Activated B cell treated with CpG ODN at 0.5 μM for 24 hours (primary cell): ENCODE results near the gene OCIAD2. TPM values are rescaled to one million over a fixed set of nuclear protein-coding genes. Genes with fewer than 3 reads are reported as not detected.
"Not testable (repeated sequence)": the region's sequence is repeated elsewhere in the genome, so short reads cannot be mapped to it uniquely, and the experiment has no call there.

ENCODE experiments used
- ATAC-seq: fragments of 200-7000 bp; cut with Tn5 transposase; one replicate; pipeline ENCODE4 v1.10.0; 2021; ENCODE audit warnings: low read depth, mild to moderate bottlenecking, moderate library complexity
- CTCF ChIA-PET: fragments of 350-600 bp; sonication (Branson Sonifier 250); formaldehyde crosslinking; loops from one replicate; lab custom pipeline; 2021; ENCODE audit warnings: antibody characterized with exemption; lab: Charles Lee
- POLR2A ChIA-PET: fragments of 350-600 bp; sonication (Branson Sonifier 250); formaldehyde crosslinking; loops from one replicate; lab custom pipeline; 2021; ENCODE audit warnings: antibody characterized with exemption; lab: Charles Lee
- DNase-seq: peaks from one replicate; pipeline ENCODE4 v3.0.0; 2022
- H3K27ac Mint-ChIP-seq: one replicate; pipeline ENCODE4 v1.8.0; 2020; ENCODE audit warnings: mixed read lengths
- H3K27me3 Mint-ChIP-seq: one replicate; pipeline ENCODE4 v1.8.0; 2021; ENCODE audit warnings: mixed read lengths
- H3K36me3 Mint-ChIP-seq: one replicate; pipeline ENCODE4 v1.8.0; 2021; ENCODE audit warnings: low read depth, mixed read lengths
- H3K4me1 Mint-ChIP-seq: one replicate; pipeline ENCODE4 v1.8.0; 2021; ENCODE audit warnings: mixed read lengths
- H3K4me3 Mint-ChIP-seq: one replicate; pipeline ENCODE4 v1.8.0; 2020; ENCODE audit warnings: mild to moderate bottlenecking, mixed read lengths
- H3K9me3 Mint-ChIP-seq: one replicate; pipeline ENCODE4 v1.8.0; 2020; ENCODE audit warnings: mixed read lengths
- CTCF ChIP-seq: fragments of 200-600 bp; IDR thresholded peaks from one replicate; pipeline ENCODE4 v1.8.0; 2022; ENCODE audit warnings: antibody characterized with exemption, mild to moderate bottlenecking
- intact Hi-C: fragments of 100-400 bp; cut with micrococcal nuclease; formaldehyde crosslinking; loops from one replicate; pipeline ENCODE4 v1.15.1; 2024
- total RNA-seq: library from RNA; stranded (reverse); gene quantifications from 2 replicates; pipeline ENCODE4 v1.2.3, GENCODE V29; 2022

The OCIAD2 gene
- total RNA-seq, 1 donor from 2014 or later = 38.3 TPM

- no peak overlapping the region for H3K27ac Mint-ChIP-seq
- ChIA-PET CTCF (no interaction called here), POLR2A (no interaction called here)
- peaks cover 4% of the 10 kb centered on the region for H3K27me3 Mint-ChIP-seq
- H3K4me1 Mint-ChIP-seq = no peaks in the 10 kb centered on the region
- H3K36me3 Mint-ChIP-seq = no peaks in the 10 kb centered on the region
- DNase-seq (no peak), ATAC-seq (no peak)
- no peak for TF ChIP-seq CTCF
- H3K9me3 Mint-ChIP-seq = peaks cover under 1% of the 10 kb centered on the region
- no peak overlapping the region for H3K4me3 Mint-ChIP-seq
- intact Hi-C loops = no loop called here
These were observed 17.8 kb upstream of the OCIAD2 start for GRCh38 chr4:48924416-48924815.

- H3K27me3 Mint-ChIP-seq, POLR2A ChIA-PET, CTCF ChIA-PET, H3K4me1 Mint-ChIP-seq, H3K27ac Mint-ChIP-seq, H3K9me3 Mint-ChIP-seq, H3K36me3 Mint-ChIP-seq, ATAC-seq, DNase-seq, H3K4me3 Mint-ChIP-seq, intact Hi-C loops: not testable (repeated sequence)
These were observed 16.5 kb upstream of the OCIAD2 start for GRCh38 chr4:48923065-48923464.

DNA sequence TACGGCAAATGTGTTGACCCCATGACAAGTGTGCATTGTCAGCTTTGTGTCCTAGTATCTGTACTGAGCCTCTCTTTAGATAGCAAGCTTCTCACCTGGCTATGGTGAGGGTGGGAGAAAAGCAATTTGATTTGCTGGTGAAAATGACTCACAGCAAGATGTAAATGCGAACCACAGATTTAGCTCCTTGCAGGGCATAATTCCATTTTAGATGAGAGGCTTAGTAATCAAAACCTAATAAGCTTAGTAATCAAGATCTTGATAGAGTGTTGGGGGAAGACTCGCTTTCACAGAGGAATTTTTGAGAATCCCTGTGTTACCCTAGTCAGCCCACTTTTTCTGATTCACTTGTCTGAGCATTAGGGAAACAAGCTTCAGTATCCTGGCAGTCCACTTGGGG lies 7.7 kb upstream of the OCIAD2 start:
- POLR2A ChIA-PET = no interaction called here
- CTCF ChIA-PET = no interaction called here
- no peak for TF ChIP-seq CTCF
- Mint-ChIP-seq H3K4me3 (no peak overlapping the region), H3K9me3 (no peaks in the 10 kb centered on the region), H3K27ac (no peak overlapping the region), H3K4me1 (no peaks in the 10 kb centered on the region), H3K36me3 (no peaks in the 10 kb centered on the region), H3K27me3 (no peaks in the 10 kb centered on the region)
- intact Hi-C loops = no loop called here
- ATAC-seq = no peak
- DNase-seq = no peak

- no peaks in the 10 kb centered on the region for H3K9me3 Mint-ChIP-seq
- DNase-seq (no peak), ATAC-seq (no peak)
- H3K36me3 Mint-ChIP-seq = no peaks in the 10 kb centered on the region
- ChIA-PET CTCF (no interaction called here), POLR2A (interaction anchor here (0.7 kb wide), 1 partner anchor 132 kb away, joined by 5 read pairs; no protein-coding TSS in a partner anchor)
- H3K4me3 Mint-ChIP-seq = no peak overlapping the region
- H3K4me1 Mint-ChIP-seq = peaks cover 1% of the 10 kb centered on the region
- H3K27ac Mint-ChIP-seq = no peak overlapping the region
- no peak for TF ChIP-seq CTCF
- intact Hi-C loops = no loop called here
- H3K27me3 Mint-ChIP-seq = no peaks in the 10 kb centered on the region
These were observed 6.8 kb upstream of the OCIAD2 start for GRCh38 chr4:48913346-48913745.

- H3K27ac Mint-ChIP-seq = no peak overlapping the region
- peaks cover 2% of the 10 kb centered on the region for H3K4me1 Mint-ChIP-seq
- no peaks in the 10 kb centered on the region for H3K36me3 Mint-ChIP-seq
- intact Hi-C loops = no loop called here
- ATAC-seq (no peak), DNase-seq (no peak)
- no peaks in the 10 kb centered on the region for H3K9me3 Mint-ChIP-seq
- ChIA-PET CTCF (no interaction called here), POLR2A (no interaction called here)
- TF ChIP-seq CTCF = no peak
- H3K27me3 Mint-ChIP-seq = no peaks in the 10 kb centered on the region
- H3K4me3 Mint-ChIP-seq = no peak overlapping the region
These were observed 5.8 kb upstream of the OCIAD2 start for GRCh38 chr4:48912349-48912748.

DNA sequence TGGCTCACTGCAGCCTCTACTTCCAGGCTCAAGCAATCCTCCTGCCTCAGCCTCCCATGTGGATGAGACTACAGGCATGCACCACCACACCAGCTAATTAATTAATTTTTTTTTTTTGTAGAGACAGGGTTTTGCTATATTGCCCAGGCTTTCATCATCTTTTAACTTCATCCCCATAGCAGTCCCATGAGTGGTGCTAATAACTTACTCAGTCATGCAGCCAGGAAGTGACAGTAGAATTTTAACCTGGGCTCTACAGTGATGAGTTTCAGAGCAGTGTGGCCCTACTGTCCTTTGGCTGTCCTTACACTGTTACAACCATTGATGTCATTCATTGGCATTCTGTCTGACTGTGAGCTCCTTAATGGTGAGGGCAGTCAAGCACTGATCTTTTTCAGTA lies 3.9 kb upstream of the OCIAD2 start:
- Mint-ChIP-seq H3K27ac (no peak overlapping the region), H3K4me3 (no peak overlapping the region), H3K36me3 (peaks cover 2% of the 10 kb centered on the region), H3K9me3 (no peaks in the 10 kb centered on the region), H3K27me3 (no peaks in the 10 kb centered on the region), H3K4me1 (peaks cover 16% of the 10 kb centered on the region)
- DNase-seq (no peak), ATAC-seq (no peak)
- ChIA-PET CTCF (no interaction called here), POLR2A (no interaction called here)
- intact Hi-C loops = no loop called here
- no peak for TF ChIP-seq CTCF
